ENCODE results near the gene MAIP1.

- no peak for TF ChIP-seq POLR2A (IDR thresholded peaks at IDR 0.05; ENCODE audit: low read depth, low read length)
- no peak for TF ChIP-seq TAF1 (IDR thresholded peaks at IDR 0.05; ENCODE audit: borderline replicate concordance, low read depth, low read length)
- TF ChIP-seq POLR2AphosphoS5 (IDR thresholded peaks at IDR 0.05; ENCODE audit: low read depth, low read length) = no peak
These were observed 28.2 kb downstream of the MAIP1 start for GRCh38 chr2:199983534-199983933.

Data from GM12892 (cell line).